ENCODE measurements around the gene SLC30A2. TPM values are rescaled to one million over a fixed set of nuclear protein-coding genes. Genes with fewer than 3 reads are reported as not detected.
A peak's percentile ranks its signal among the peaks of the same experiment; 100 is the strongest.

SLC30A2 gene
- total and polyA plus RNA-seq, 4 donors = under 0.01 to 0.12 (median 0.05) TPM; not detected in 1

DNA sequence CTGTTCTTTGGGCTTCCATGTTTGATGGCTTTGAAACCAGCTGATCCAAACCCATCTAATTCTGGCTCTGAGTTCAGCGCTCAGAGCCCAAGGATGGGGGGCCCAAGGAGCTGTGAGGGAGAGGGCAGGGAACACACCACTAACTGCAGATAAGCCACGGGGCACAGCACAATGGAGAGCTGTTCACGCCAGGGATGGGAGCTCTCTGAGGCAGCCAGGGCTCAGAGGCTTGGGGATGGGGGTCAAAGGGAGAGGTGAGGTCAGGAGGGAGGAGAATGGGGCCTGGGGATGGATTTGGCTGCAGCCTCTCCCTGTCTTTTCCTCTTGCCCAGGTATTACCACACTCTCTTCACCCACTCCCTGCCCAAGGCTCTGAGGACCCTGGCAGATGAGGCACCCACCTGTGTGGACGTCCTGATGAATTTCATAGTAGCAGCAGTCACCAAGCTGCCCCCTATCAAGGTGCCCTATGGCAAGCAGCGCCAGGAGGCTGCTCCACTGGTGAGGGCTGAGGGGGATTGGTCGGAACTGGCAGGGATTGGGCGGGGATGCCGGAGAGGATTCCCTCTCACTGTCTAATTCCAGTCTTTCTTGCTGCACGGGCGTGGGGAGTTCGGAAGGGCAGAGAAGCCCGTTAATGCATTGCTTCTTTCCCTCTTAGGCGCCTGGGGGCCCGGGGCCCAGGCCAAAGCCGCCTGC, 11.3 kb downstream of the SLC30A2 start:
- no peaks in the 10 kb centered on the region for H3K9me3 ChIP-seq (ENCODE audit: control insufficient read depth in 4 of 4, low read length in 3 of 4)
- no peaks in the 10 kb centered on the region for H3K36me3 ChIP-seq (ENCODE audit: control insufficient read depth in 4 of 4, insufficient read depth in 3 of 4, low read depth in 1 of 4, low read length in 3 of 4)
- H3K27ac ChIP-seq (ENCODE audit: low read depth in 1 of 2, low read length in 2 of 2) = no peak overlapping the region
- H3K4me3 ChIP-seq (ENCODE audit: low read depth in 1 of 3, low read length in 3 of 3) = peak overlapping the region in 2 of 3 donors; percentile 58 to 73
- no peak for DNase-seq (ENCODE audit: low spot score)
- no peak for TF ChIP-seq FOXA1 (IDR thresholded peaks at IDR 0.05)
- no peak for TF ChIP-seq JUND (IDR thresholded peaks at IDR 0.05)
- TF ChIP-seq, protein P1, sequence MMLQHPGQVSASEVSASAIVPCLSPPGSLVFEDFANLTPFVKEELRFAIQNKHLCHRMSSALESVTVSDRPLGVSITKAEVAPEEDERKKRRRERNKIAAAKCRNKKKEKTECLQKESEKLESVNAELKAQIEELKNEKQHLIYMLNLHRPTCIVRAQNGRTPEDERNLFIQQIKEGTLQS (IDR thresholded peaks at IDR 0.05) = no peak
- TF ChIP-seq, protein P2, sequence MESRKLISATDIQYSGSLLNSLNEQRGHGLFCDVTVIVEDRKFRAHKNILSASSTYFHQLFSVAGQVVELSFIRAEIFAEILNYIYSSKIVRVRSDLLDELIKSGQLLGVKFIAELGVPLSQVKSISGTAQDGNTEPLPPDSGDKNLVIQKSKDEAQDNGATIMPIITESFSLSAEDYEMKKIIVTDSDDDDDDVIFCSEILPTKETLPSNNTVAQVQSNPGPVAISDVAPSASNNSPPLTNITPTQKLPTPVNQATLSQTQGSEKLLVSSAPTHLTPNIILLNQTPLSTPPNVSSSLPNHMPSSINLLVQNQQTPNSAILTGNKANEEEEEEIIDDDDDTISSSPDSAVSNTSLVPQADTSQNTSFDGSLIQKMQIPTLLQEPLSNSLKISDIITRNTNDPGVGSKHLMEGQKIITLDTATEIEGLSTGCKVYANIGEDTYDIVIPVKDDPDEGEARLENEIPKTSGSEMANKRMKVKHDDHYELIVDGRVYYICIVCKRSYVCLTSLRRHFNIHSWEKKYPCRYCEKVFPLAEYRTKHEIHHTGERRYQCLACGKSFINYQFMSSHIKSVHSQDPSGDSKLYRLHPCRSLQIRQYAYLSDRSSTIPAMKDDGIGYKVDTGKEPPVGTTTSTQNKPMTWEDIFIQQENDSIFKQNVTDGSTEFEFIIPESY (IDR thresholded peaks at IDR 0.05) = no peak
- no peak for TF ChIP-seq EGR1 (IDR thresholded peaks at IDR 0.05; ENCODE audit: low read depth in 2 of 2)
- TF ChIP-seq TAF1 (conservative IDR thresholded peaks at IDR 0.05) = no peak
- TF ChIP-seq YY1 (IDR thresholded peaks at IDR 0.05) = no peak
- TF ChIP-seq RXRA (IDR thresholded peaks at IDR 0.05) = no peak
- TF ChIP-seq, protein P3, sequence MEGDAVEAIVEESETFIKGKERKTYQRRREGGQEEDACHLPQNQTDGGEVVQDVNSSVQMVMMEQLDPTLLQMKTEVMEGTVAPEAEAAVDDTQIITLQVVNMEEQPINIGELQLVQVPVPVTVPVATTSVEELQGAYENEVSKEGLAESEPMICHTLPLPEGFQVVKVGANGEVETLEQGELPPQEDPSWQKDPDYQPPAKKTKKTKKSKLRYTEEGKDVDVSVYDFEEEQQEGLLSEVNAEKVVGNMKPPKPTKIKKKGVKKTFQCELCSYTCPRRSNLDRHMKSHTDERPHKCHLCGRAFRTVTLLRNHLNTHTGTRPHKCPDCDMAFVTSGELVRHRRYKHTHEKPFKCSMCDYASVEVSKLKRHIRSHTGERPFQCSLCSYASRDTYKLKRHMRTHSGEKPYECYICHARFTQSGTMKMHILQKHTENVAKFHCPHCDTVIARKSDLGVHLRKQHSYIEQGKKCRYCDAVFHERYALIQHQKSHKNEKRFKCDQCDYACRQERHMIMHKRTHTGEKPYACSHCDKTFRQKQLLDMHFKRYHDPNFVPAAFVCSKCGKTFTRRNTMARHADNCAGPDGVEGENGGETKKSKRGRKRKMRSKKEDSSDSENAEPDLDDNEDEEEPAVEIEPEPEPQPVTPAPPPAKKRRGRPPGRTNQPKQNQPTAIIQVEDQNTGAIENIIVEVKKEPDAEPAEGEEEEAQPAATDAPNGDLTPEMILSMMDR (IDR thresholded peaks at IDR 0.05; ENCODE audit: low read depth, low read length, missing input control) = no peak
- TF ChIP-seq HNF4A (conservative IDR thresholded peaks at IDR 0.05) = no peak
- no peak for TF ChIP-seq NR2F2 (IDR thresholded peaks at IDR 0.05)
- no peak for TF ChIP-seq RAD21 (IDR thresholded peaks at IDR 0.05)
- no peak for TF ChIP-seq FOXA2 (IDR thresholded peaks at IDR 0.05)
- TF ChIP-seq, protein P4, sequence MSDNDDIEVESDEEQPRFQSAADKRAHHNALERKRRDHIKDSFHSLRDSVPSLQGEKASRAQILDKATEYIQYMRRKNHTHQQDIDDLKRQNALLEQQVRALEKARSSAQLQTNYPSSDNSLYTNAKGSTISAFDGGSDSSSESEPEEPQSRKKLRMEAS (IDR thresholded peaks at IDR 0.05) = no peak
- no peak for TF ChIP-seq HNF4G (IDR thresholded peaks at IDR 0.05)
- no peak for TF ChIP-seq SP1 (IDR thresholded peaks at IDR 0.05)
- WGBS = 20% methylated on average over 15 of the region's 15 CpGs
- no peak overlapping the region for H3K9ac ChIP-seq (ENCODE audit: low read depth in 1 of 2, low read length in 2 of 2)
- H3K27me3 ChIP-seq (ENCODE audit: control insufficient read depth in 4 of 4, insufficient read depth in 4 of 4, low read length in 3 of 4) = no peaks in the 10 kb centered on the region
- peaks cover 1 to 14% (median 8%) of the 10 kb centered on the region in 4 donors for H3K4me1 ChIP-seq (ENCODE audit: control insufficient read depth in 4 of 4, insufficient read depth in 4 of 4, low read length in 3 of 4)

DNA sequence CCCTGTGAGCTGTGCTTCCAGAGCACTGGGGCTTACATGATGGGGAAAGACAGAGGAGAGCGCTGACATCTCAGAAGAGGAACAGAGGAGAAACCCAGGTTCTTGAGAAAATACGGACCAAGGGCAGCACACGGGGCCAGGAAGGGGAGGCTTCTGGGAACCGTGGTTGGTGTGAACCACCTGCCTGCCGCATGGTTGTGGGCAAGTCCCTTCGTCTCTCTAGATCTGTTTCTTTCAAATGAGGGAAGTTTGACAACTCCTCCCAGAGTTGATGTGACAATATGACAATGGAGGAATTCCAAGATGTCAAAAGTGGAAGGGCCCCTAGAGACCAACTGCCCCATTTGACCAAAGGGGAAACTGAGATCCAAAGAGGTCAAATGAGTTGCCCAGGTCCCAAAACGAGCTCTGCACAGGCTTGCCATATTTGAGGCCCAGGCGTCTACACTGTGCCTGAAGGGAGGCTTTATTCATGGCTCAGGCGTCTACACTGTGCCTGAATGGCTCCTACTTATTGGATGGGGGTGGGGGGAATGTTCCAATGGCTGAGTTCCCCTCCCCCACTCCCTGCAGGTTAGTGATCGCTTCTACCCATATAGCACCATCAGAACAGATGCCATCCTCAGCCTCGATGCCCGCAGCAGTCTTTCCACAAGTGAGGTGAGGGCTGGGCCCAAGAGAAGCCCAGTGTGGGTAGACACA, 13.1 kb downstream of the SLC30A2 start:
- no peak for DNase-seq (ENCODE audit: low spot score)
- H3K27me3 ChIP-seq (ENCODE audit: control insufficient read depth in 4 of 4, insufficient read depth in 4 of 4, low read length in 3 of 4) = no peaks in the 10 kb centered on the region
- no peaks in the 10 kb centered on the region for H3K9me3 ChIP-seq (ENCODE audit: control insufficient read depth in 4 of 4, low read length in 3 of 4)
- H3K36me3 ChIP-seq (ENCODE audit: control insufficient read depth in 4 of 4, insufficient read depth in 3 of 4, low read depth in 1 of 4, low read length in 3 of 4) = no peaks in the 10 kb centered on the region
- H3K27ac ChIP-seq (ENCODE audit: low read depth in 1 of 2, low read length in 2 of 2) = no peak overlapping the region
- H3K9ac ChIP-seq (ENCODE audit: low read depth in 1 of 2, low read length in 2 of 2) = no peak overlapping the region
- 87% methylated on average over 12 of the region's 12 CpGs for WGBS
- H3K4me1 ChIP-seq (ENCODE audit: control insufficient read depth in 4 of 4, insufficient read depth in 4 of 4, low read length in 3 of 4) = peaks cover 1 to 14% (median 8%) of the 10 kb centered on the region in 4 donors
- H3K4me3 ChIP-seq (ENCODE audit: low read depth in 1 of 3, low read length in 3 of 3) = no peak overlapping the region
- TF ChIP-seq, protein P2 (IDR thresholded peaks at IDR 0.05) = no peak
- TF ChIP-seq NR2F2 (IDR thresholded peaks at IDR 0.05) = no peak
- TF ChIP-seq HNF4A (conservative IDR thresholded peaks at IDR 0.05) = no peak
- TF ChIP-seq HNF4G (IDR thresholded peaks at IDR 0.05) = no peak
- TF ChIP-seq EGR1 (IDR thresholded peaks at IDR 0.05; ENCODE audit: low read depth in 2 of 2) = no peak
- TF ChIP-seq, protein P5, sequence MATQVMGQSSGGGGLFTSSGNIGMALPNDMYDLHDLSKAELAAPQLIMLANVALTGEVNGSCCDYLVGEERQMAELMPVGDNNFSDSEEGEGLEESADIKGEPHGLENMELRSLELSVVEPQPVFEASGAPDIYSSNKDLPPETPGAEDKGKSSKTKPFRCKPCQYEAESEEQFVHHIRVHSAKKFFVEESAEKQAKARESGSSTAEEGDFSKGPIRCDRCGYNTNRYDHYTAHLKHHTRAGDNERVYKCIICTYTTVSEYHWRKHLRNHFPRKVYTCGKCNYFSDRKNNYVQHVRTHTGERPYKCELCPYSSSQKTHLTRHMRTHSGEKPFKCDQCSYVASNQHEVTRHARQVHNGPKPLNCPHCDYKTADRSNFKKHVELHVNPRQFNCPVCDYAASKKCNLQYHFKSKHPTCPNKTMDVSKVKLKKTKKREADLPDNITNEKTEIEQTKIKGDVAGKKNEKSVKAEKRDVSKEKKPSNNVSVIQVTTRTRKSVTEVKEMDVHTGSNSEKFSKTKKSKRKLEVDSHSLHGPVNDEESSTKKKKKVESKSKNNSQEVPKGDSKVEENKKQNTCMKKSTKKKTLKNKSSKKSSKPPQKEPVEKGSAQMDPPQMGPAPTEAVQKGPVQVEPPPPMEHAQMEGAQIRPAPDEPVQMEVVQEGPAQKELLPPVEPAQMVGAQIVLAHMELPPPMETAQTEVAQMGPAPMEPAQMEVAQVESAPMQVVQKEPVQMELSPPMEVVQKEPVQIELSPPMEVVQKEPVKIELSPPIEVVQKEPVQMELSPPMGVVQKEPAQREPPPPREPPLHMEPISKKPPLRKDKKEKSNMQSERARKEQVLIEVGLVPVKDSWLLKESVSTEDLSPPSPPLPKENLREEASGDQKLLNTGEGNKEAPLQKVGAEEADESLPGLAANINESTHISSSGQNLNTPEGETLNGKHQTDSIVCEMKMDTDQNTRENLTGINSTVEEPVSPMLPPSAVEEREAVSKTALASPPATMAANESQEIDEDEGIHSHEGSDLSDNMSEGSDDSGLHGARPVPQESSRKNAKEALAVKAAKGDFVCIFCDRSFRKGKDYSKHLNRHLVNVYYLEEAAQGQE (IDR thresholded peaks at IDR 0.05) = no peak
- no peak for TF ChIP-seq YY1 (IDR thresholded peaks at IDR 0.05)
- TF ChIP-seq, protein P3 (IDR thresholded peaks at IDR 0.05; ENCODE audit: low read depth, low read length, missing input control) = no peak
- no peak for TF ChIP-seq RAD21 (IDR thresholded peaks at IDR 0.05)
- TF ChIP-seq, protein P4 (IDR thresholded peaks at IDR 0.05) = no peak
